Activated CD4-positive, alpha-beta T cell treated with anti-CD3 and anti-CD28 coated beads, Interleukin-2, Interleukin-4, amounts not matched to agents 100 ng/mL and 50 ng/mL, durations not matched to agents 16 hours and 8 hours (primary cell): Measurements from ENCODE around the gene GALNT17.

Source experiments
- DNase-seq: peaks from one replicate; pipeline ENCODE4 v3.0.0-alpha.2; 2020; ENCODE audit warnings: low spot score

The GALNT17 gene

GRCh38 chr7:71132127-71132376, at the start of gene GALNT17:
Gene GALNT17, plus strand, starts transcription at chr7:71132144.
- no peak for DNase-seq

- DNase-seq = no peak
Measured at GRCh38 chr7:71095266-71095860, 36.6 kb upstream of the GALNT17 start.

- no peak for DNase-seq
Measured at GRCh38 chr7:71096351-71096750, 35.6 kb upstream of the GALNT17 start.

GRCh38 chr7:71106226-71106625, 25.7 kb upstream of the GALNT17 start:
- DNase-seq = no peak

- DNase-seq = no peak
Measured at GRCh38 chr7:71112436-71112835, 19.5 kb upstream of the GALNT17 start.

GRCh38 chr7:71120096-71120495, 11.8 kb upstream of the GALNT17 start:
- no peak for DNase-seq

- no peak for DNase-seq
Measured at GRCh38 chr7:71129126-71129525, 2.8 kb upstream of the GALNT17 start.

- DNase-seq = no peak
Measured at GRCh38 chr7:71130031-71130679, 1.8 kb upstream of the GALNT17 start.

GRCh38 chr7:71131256-71132126, 453 bp upstream of the GALNT17 start:
- DNase-seq = peak; percentile 2

- DNase-seq = no peak
Measured at GRCh38 chr7:71132377-71133231, 660 bp downstream of the GALNT17 start.

- no peak for DNase-seq
Measured at GRCh38 chr7:71133232-71133622, 1.3 kb downstream of the GALNT17 start.

- DNase-seq = no peak
Measured at GRCh38 chr7:71133856-71134255, 1.9 kb downstream of the GALNT17 start.

- no peak for DNase-seq
Measured at GRCh38 chr7:71135116-71135515, 3.2 kb downstream of the GALNT17 start.

- no peak for DNase-seq
Measured at GRCh38 chr7:71135663-71136062, 3.7 kb downstream of the GALNT17 start.

- no peak for DNase-seq
Measured at GRCh38 chr7:71137479-71137878, 5.5 kb downstream of the GALNT17 start.

- DNase-seq = no peak
Measured at GRCh38 chr7:71140264-71140663, 8.3 kb downstream of the GALNT17 start.

GRCh38 chr7:71144963-71145362, 13.0 kb downstream of the GALNT17 start:
- no peak for DNase-seq

GRCh38 chr7:71145906-71146901, 14.3 kb downstream of the GALNT17 start:
- DNase-seq = no peak

- no peak for DNase-seq
Measured at GRCh38 chr7:71148098-71148497, 16.2 kb downstream of the GALNT17 start.

- DNase-seq = no peak
Measured at GRCh38 chr7:71155236-71155635, 23.3 kb downstream of the GALNT17 start.

- DNase-seq = no peak
Measured at GRCh38 chr7:71157757-71158156, 25.8 kb downstream of the GALNT17 start.
